Common myeloid progenitor, CD34-positive (primary cell): ENCODE results near the gene USH1C.

Experiments used
- CTCF ChIA-PET: fragments of 350-600 bp; sonication (Branson Sonifier 250); formaldehyde crosslinking; loops from one replicate; lab custom pipeline; 2021; ENCODE audit warnings: antibody characterized with exemption; lab: Charles Lee
- POLR2A ChIA-PET: fragments of 350-600 bp; sonication (Branson Sonifier 250); formaldehyde crosslinking; loops from one replicate; lab custom pipeline; 2021; ENCODE audit warnings: antibody characterized with exemption; lab: Charles Lee
- DNase-seq, 3 donors: peaks; one replicate each; pipeline versions ENCODE4 v3.0.0 to v3.0.0-alpha.2; 2013
- H3K27ac ChIP-seq, 2 experiments: 1 replicate in 1 of 2; 2 replicates in 1 of 2; pipeline ENCODE4 v1.7.0; 2013; ENCODE audit warnings: inconsistent platforms in 2 of 2, low read length in 2 of 2, mild to moderate bottlenecking in 2 of 2, low read depth in 1 of 2, moderate library complexity in 1 of 2; ENCODE audit not compliant: severe bottlenecking in 2 of 2, insufficient read depth in 1 of 2, poor library complexity in 1 of 2
- H3K27me3 ChIP-seq, 5 experiments: replicated peaks in 2 of 5; 1 replicate in 3 of 5; 2 replicates in 2 of 5; pipeline versions ENCODE4 v1.6.1 to v1.7.0; 2013; ENCODE audit warnings: low read length in 4 of 5, mild to moderate bottlenecking in 2 of 5, moderate library complexity in 2 of 5, inconsistent platforms in 1 of 5; ENCODE audit not compliant: insufficient read depth in 5 of 5, control insufficient read depth in 4 of 5
- H3K36me3 ChIP-seq, 4 experiments: 1 replicate in 2 of 4; 2 replicates in 2 of 4; pipeline versions ENCODE4 v1.6.1 to v1.7.0; 2013; ENCODE audit warnings: low read length in 3 of 4, control low read depth in 1 of 4, mild to moderate bottlenecking in 1 of 4; ENCODE audit not compliant: control insufficient read depth in 4 of 4, insufficient read depth in 4 of 4
- H3K4me1 ChIP-seq, 4 experiments: 1 replicate in 3 of 4; 2 replicates in 1 of 4; pipeline versions ENCODE4 v1.6.1 to v1.7.1; 2013; ENCODE audit warnings: low read length in 3 of 4, mild to moderate bottlenecking in 3 of 4, control low read depth in 1 of 4, inconsistent platforms in 1 of 4, moderate library complexity in 1 of 4; ENCODE audit not compliant: control insufficient read depth in 4 of 4, insufficient read depth in 4 of 4; ENCODE audit errors: control extremely low read depth in 1 of 4
- H3K4me3 ChIP-seq, 7 experiments: 1 replicate in 4 of 7; 2 replicates in 3 of 7; pipeline versions ENCODE4 v1.5.1 to v1.7.0; 2013; ENCODE audit warnings: mild to moderate bottlenecking in 7 of 7, low read length in 6 of 7, moderate library complexity in 6 of 7, inconsistent platforms in 2 of 7, low read depth in 2 of 7, control low read depth in 1 of 7; ENCODE audit not compliant: insufficient read depth in 4 of 7, control insufficient read depth in 1 of 7; ENCODE audit errors: extremely low read depth in 1 of 7
- H3K9me3 ChIP-seq, 5 experiments: 1 replicate in 4 of 5; 2 replicates in 1 of 5; pipeline versions ENCODE4 v1.6.1 to v1.7.1; 2013; ENCODE audit warnings: low read length in 4 of 5, mild to moderate bottlenecking in 2 of 5, inconsistent platforms in 1 of 5, low read depth in 1 of 5, moderate library complexity in 1 of 5; ENCODE audit not compliant: control insufficient read depth in 4 of 5, insufficient read depth in 2 of 5; ENCODE audit errors: control extremely low read depth in 1 of 5
- WGBS: methylation state at CpG from one replicate; pipeline ENCODE4 v1.1.5; 2013; ENCODE audit not compliant: insufficient coverage; 5-methylcytosine and 5-hydroxymethylcytosine counted together

Gene USH1C

GRCh38 chr11:17498475-17498874 lies 45.7 kb downstream of the USH1C start:
- CTCF ChIA-PET = interaction anchor here (1.9 to 11.4 kb wide), 2 partner anchors 10 to 114 kb away, joined by 6 to 220 read pairs; no protein-coding TSS in a partner anchor
- WGBS = 90% methylated on average over 5 of the region's 5 CpGs
- no peaks in the 10 kb centered on the region for H3K9me3 ChIP-seq

DNA sequence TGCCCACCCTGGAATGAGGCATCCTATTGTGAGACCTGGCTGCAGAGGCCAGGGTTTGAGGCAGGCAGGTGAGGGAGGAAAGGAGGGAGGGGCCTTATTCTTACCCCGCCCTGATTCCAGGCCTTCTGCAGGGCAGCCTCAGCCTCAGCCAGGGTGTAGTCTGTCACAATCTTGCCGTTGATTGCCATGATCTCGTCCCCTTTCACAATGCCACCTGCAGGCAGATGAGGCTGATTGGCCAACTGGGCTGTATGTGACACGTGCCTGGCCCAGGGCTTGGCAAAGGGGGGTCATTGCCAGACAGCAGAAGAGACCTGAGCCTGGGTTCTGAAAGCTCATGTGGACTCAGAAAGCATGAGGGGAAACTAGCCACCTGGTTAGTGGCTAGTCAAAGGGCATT lies 46.2 kb downstream of the USH1C start:
- Histone ChIP-seq H3K4me1 (no peaks in the 10 kb centered on the region), H3K9me3 (no peaks in the 10 kb centered on the region), H3K27ac (no peak overlapping the region), H3K36me3 (no peaks in the 10 kb centered on the region), H3K27me3 (peaks cover 0 to 4% (median 0%) of the 10 kb centered on the region in 5 experiments), H3K4me3 (no peak overlapping the region)
- WGBS = 72% methylated on average over 4 of the region's 4 CpGs
- ChIA-PET POLR2A (no interaction called here), CTCF (interaction anchor here (1.9 to 11.4 kb wide), 2 partner anchors 10 to 114 kb away, joined by 6 to 220 read pairs; no protein-coding TSS in a partner anchor)
- peak in 1 of 3 donors; percentile 11 for DNase-seq

More at GRCh38 chr11:17498475-17498874, 45.7 kb downstream of the USH1C start:
- peaks cover 0 to 4% (median 0%) of the 10 kb centered on the region in 5 experiments for H3K27me3 ChIP-seq
- H3K4me1 ChIP-seq = no peaks in the 10 kb centered on the region
- no peak overlapping the region for H3K4me3 ChIP-seq
- no peaks in the 10 kb centered on the region for H3K36me3 ChIP-seq
- no peak for DNase-seq
- POLR2A ChIA-PET = no interaction called here
- H3K27ac ChIP-seq = no peak overlapping the region

DNA sequence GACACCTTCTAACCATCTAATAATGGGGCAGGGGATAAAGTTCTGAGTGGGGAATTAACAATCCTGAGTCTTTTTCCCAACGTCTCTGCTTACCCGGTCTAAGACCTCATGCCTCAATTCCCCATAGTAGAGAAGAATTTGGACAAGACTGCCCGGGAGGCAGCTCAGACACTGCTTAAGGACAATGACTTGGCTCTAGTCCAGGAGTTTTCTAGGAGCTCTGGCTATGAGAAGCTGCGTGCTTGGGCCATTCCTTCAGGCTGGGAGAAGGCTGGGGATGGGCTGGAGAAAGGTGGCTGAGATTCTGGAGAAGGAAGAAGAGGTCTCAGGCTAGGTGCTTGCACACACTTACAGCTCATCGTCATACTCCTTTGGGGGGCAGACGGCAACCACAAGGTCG lies 47.8 kb downstream of the USH1C start:
- DNase-seq = no peak
- Histone ChIP-seq H3K36me3 (no peaks in the 10 kb centered on the region), H3K9me3 (no peaks in the 10 kb centered on the region), H3K4me1 (no peaks in the 10 kb centered on the region), H3K4me3 (no peak overlapping the region), H3K27ac (no peak overlapping the region), H3K27me3 (peaks cover 0 to 4% (median 0%) of the 10 kb centered on the region in 5 experiments)
- WGBS = 95% methylated on average over 7 of the region's 7 CpGs
- CTCF ChIA-PET = interaction anchor here (0.8 to 1.8 kb wide), 5 partner anchors 26 to 116 kb away, joined by 3 to 5 read pairs (median 3); no protein-coding TSS in a partner anchor
- POLR2A ChIA-PET = no interaction called here

DNA sequence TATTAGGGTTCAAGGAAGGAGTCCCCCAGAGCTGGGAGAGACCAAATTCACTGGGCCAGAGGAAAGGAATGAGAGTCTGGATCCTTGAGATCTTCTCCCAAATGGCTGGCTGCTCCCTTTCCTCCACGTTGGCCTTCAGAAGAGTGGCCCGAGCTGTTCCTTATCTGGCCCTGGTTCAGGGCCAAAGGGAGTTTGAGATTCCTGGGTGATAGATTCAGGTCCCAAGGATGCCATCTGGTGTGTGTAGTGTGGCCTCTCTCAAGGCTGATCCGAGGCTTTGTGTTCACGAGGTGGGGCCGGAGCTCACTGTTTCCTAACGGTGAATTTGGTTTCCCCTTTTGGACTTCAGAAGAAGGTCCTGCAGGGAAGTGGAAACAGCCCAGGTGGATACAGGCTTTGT lies 50.2 kb downstream of the USH1C start:
- Histone ChIP-seq H3K4me3 (no peak overlapping the region), H3K36me3 (no peaks in the 10 kb centered on the region), H3K4me1 (no peaks in the 10 kb centered on the region), H3K27ac (no peak overlapping the region), H3K9me3 (peaks cover 0 to 2% (median 0%) of the 10 kb centered on the region in 5 experiments), H3K27me3 (peaks cover 0 to 4% (median 4%) of the 10 kb centered on the region in 5 experiments)
- ChIA-PET POLR2A (no interaction called here), CTCF (interaction anchor here (1.1 to 1.5 kb wide), 5 partner anchors 12 to 110 kb away, joined by 3 to 7 read pairs (median 3); no protein-coding TSS in a partner anchor)
- 94% methylated on average over 6 of the region's 6 CpGs for WGBS
- no peak for DNase-seq

DNA sequence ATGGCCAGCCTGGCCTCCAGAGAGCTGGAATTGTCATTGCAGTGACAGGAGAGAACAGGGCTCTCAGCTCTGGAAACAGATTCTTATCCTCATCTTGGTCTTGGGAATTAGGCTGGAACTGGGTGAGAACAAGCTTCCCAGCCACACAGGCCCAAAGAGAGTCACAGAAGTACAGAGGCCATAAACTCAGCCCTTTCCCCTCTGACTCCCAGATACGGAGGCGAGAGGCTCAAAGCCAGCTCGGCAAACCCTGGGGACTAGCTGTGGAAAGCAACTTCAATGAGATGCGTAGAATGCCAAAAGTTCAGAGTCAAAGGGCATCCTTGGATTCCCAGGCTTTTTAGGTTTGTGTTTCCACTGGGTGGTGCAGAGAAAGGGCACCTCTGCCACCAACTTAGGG lies 53.3 kb downstream of the USH1C start:
- Histone ChIP-seq H3K4me3 (no peak overlapping the region), H3K9me3 (peaks cover 0 to 2% (median 0%) of the 10 kb centered on the region in 5 experiments), H3K27me3 (peaks cover 0 to 5% (median 4%) of the 10 kb centered on the region in 5 experiments), H3K36me3 (no peaks in the 10 kb centered on the region), H3K4me1 (no peaks in the 10 kb centered on the region), H3K27ac (no peak overlapping the region)
- ChIA-PET CTCF (no interaction called here), POLR2A (no interaction called here)
- no peak for DNase-seq
- 100% methylated on average over 4 of the region's 4 CpGs for WGBS

GRCh38 chr11:17490232-17490631 lies 54.0 kb downstream of the USH1C start:
- Histone ChIP-seq H3K4me1 (no peaks in the 10 kb centered on the region), H3K36me3 (no peaks in the 10 kb centered on the region), H3K27me3 (peaks cover 0 to 8% (median 4%) of the 10 kb centered on the region in 5 experiments), H3K27ac (no peak overlapping the region), H3K9me3 (peaks cover 0 to 2% (median 0%) of the 10 kb centered on the region in 5 experiments), H3K4me3 (no peak overlapping the region)
- ChIA-PET CTCF (no interaction called here), POLR2A (no interaction called here)
- DNase-seq = no peak
- WGBS = 82% methylated on average over 6 of the region's 6 CpGs

GRCh38 chr11:17489751-17490150 lies 54.5 kb downstream of the USH1C start:
- Histone ChIP-seq H3K9me3 (peaks cover 0 to 2% (median 0%) of the 10 kb centered on the region in 5 experiments), H3K27me3 (peaks cover 0 to 8% (median 4%) of the 10 kb centered on the region in 5 experiments), H3K36me3 (no peaks in the 10 kb centered on the region), H3K4me1 (no peaks in the 10 kb centered on the region), H3K27ac (no peak overlapping the region), H3K4me3 (no peak overlapping the region)
- no peak for DNase-seq
- 90% methylated on average over 5 of the region's 5 CpGs for WGBS
- ChIA-PET POLR2A (no interaction called here), CTCF (interaction anchor here (1.6 kb wide), 1 partner anchor 39 kb away, joined by 4 read pairs; no protein-coding TSS in a partner anchor)
